Transverse colon (tissue), 4 donors: ENCODE results near the gene UQCC2. TPM values are rescaled to one million over a fixed set of nuclear protein-coding genes. Genes with fewer than 3 reads are reported as not detected.

ENCODE experiments used
- DNase-seq: peaks from one replicate; pipeline ENCODE4 v3.0.0-alpha.2; 2019
- H3K27ac ChIP-seq, 4 donors: fragments of 200-600 bp; sonication (generic); 2 replicates each; pipeline ENCODE4 v1.5.1; 2016 to 2018; ENCODE audit warnings: inconsistent platforms in 4 of 4
- H3K27me3 ChIP-seq: fragments of 200-600 bp; sonication (generic); 2 replicates; pipeline ENCODE4 v1.5.1; 2017; ENCODE audit warnings: inconsistent platforms
- H3K36me3 ChIP-seq, 4 donors: fragments of 200-600 bp; sonication (generic); 2 replicates each; pipeline ENCODE4 v1.5.1; 2017 to 2019; ENCODE audit warnings: inconsistent platforms in 4 of 4
- H3K4me1 ChIP-seq, 4 donors: fragments of 200-600 bp; sonication (generic); 2 replicates each; pipeline ENCODE4 v1.5.1; 2017 to 2020; ENCODE audit warnings: inconsistent platforms in 4 of 4
- H3K4me3 ChIP-seq, 4 donors: fragments of 200-600 bp; sonication (generic); 1 replicate in 1 of 4; 2 replicates in 3 of 4; pipeline versions ENCODE4 v1.5.1 to v1.6.1; 2017 to 2019; ENCODE audit warnings: inconsistent platforms in 4 of 4
- H3K9me3 ChIP-seq, 2 donors: fragments of 200-600 bp; sonication (generic); 2 replicates each; pipeline ENCODE4 v1.5.1; 2017 to 2019; ENCODE audit warnings: inconsistent platforms in 2 of 2
- EP300 ChIP-seq: sonication (generic); formaldehyde crosslinking; IDR thresholded peaks from one replicate; pipeline ENCODE4 v1.6.1; 2017; ENCODE audit warnings: antibody characterized with exemption, low read depth
- POLR2A ChIP-seq: fragments of 450-650 bp; IDR thresholded peaks from one replicate; pipeline ENCODE4 v1.6.1; 2016; ENCODE audit warnings: antibody characterized with exemption, mild to moderate bottlenecking, moderate library complexity
- POLR2AphosphoS5 ChIP-seq, 3 donors: sonication (generic); formaldehyde crosslinking; IDR thresholded peaks; one replicate each; pipeline ENCODE4 v1.6.1; 2016; ENCODE audit warnings: antibody characterized with exemption in 3 of 3
- WGBS, 2 donors: methylation state at CpG; one replicate each; pipeline ENCODE4 v1.1.5; 2018; ENCODE audit warnings: low coverage in 1 of 2; 5-methylcytosine and 5-hydroxymethylcytosine counted together
- in situ Hi-C, 4 donors: fragments of 200-750 bp; cut with MboI; loops; one replicate each; pipeline versions ENCODE4 v1.15.0 to v1.15.1; 2017; ENCODE audit warnings: low sequenced_read_pairs in 3 of 4, low pct_ligation_motif_present in 1 of 4, low pct_unique_long_range_greater_than_20kb in 1 of 4
- intact Hi-C: fragments of 100-400 bp; cut with DNase I; formaldehyde crosslinking; loops from one replicate; pipeline ENCODE4 v1.15.1; 2023; ENCODE audit warnings: low total_unique reads
- total RNA-seq, 4 donors: library from RNA; depleted of rRNA; stranded (reverse); fragments of >200 nt; gene quantifications; one replicate each; pipeline ENCODE4 v1.1.0, GENCODE V29; 2016
- TF ChIP-seq, protein P1 (sequence below), 5 experiments: fragments of 200-600 bp in 3 of 5; fragments of 450-650 bp in 2 of 5; sonication (generic) in 3 of 5; IDR thresholded peaks; 1 replicate in 2 of 5; 2 replicates in 3 of 5; pipeline ENCODE4 v1.5.1; 2016 to 2017; ENCODE audit warnings: antibody characterized with exemption in 5 of 5, inconsistent platforms in 3 of 5, mild to moderate bottlenecking in 2 of 5, moderate library complexity in 1 of 5

The UQCC2 gene
- total RNA-seq, 4 donors from 2014 or later = 2.8 to 17.6 (median 8.8) TPM

DNA sequence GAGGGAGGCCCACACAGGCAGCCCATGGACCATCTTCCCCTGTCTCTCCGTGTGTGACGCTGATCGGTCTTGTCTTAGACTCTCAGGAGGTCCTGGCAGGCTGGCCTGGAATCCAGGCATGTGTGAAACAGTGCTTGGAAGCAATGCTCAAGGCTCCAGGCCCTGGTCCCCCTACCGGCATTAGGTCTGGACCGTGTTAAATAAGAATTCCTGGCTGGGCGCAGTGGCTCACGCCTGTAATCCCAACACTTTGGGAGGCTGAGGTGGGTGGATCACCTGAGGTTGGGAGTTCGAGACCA is 22.2 kb upstream of the UQCC2 start:
- H3K4me3 ChIP-seq = no peak overlapping the region
- DNase-seq = no peak
- peaks cover 0 to 7% (median 0%) of the 10 kb centered on the region in 4 donors for H3K4me1 ChIP-seq
- intact Hi-C loops (no loop called here), in situ Hi-C loops (no loop called here)
- TF ChIP-seq, protein P1, sequence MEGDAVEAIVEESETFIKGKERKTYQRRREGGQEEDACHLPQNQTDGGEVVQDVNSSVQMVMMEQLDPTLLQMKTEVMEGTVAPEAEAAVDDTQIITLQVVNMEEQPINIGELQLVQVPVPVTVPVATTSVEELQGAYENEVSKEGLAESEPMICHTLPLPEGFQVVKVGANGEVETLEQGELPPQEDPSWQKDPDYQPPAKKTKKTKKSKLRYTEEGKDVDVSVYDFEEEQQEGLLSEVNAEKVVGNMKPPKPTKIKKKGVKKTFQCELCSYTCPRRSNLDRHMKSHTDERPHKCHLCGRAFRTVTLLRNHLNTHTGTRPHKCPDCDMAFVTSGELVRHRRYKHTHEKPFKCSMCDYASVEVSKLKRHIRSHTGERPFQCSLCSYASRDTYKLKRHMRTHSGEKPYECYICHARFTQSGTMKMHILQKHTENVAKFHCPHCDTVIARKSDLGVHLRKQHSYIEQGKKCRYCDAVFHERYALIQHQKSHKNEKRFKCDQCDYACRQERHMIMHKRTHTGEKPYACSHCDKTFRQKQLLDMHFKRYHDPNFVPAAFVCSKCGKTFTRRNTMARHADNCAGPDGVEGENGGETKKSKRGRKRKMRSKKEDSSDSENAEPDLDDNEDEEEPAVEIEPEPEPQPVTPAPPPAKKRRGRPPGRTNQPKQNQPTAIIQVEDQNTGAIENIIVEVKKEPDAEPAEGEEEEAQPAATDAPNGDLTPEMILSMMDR (IDR thresholded peaks at IDR 0.05) = no peak
- TF ChIP-seq EP300 (no peak), POLR2AphosphoS5 (IDR thresholded peaks at IDR 0.05) (no peak), POLR2A (no peak)
- no peaks in the 10 kb centered on the region for H3K36me3 ChIP-seq
- H3K27me3 ChIP-seq = no peaks in the 10 kb centered on the region
- no peak overlapping the region for H3K27ac ChIP-seq
- no peaks in the 10 kb centered on the region for H3K9me3 ChIP-seq
- 96% methylated on average over 8 of the region's 8 CpGs; no CpG with 5 or more reads in 1 of the 2 donors for WGBS, 2 donors

DNA sequence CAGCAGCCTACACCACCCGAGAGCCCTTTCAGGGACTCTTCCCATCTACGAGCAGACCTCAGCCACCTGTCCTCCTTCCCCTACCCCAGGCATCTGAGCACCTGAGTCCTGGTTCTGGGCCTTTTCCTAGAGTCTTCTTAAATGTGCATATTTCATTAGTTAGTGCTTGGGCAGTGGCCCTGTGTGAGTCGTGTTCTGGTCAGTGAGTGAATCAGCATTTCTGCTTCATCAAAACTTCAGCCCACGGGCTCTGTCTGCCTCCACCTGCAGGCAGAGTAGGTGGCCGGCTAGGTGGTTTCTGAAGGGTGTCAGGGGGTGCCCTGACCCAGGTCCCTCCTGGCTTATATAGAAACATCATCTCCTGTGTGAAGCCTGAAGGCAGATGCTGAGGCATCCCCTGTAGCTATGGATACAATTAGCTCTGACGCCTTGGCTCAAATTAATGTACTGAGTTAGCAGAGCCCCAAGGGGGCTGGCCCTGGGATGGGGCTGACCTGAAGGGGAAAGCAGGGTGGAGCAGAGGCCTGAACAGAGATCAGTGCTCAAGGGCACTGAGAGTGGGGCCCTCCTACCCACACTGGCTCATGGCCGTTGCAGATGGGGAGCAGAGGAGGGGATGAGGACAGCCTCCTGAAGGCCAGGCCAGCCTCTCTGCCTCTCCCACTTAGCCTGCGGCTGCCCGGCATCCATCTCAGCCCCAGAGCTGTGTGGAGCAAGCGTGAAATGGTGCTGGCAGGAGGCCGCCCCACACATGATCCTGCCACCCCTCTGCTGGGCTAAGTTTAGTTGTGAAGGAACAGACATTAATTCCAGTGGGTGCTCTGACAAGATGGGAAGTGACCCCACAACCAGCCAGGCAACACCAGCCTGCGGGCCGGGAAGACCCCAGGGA is 21.6 kb upstream of the UQCC2 start:
- intact Hi-C loops = no loop called here
- in situ Hi-C loops = no loop called here

DNA sequence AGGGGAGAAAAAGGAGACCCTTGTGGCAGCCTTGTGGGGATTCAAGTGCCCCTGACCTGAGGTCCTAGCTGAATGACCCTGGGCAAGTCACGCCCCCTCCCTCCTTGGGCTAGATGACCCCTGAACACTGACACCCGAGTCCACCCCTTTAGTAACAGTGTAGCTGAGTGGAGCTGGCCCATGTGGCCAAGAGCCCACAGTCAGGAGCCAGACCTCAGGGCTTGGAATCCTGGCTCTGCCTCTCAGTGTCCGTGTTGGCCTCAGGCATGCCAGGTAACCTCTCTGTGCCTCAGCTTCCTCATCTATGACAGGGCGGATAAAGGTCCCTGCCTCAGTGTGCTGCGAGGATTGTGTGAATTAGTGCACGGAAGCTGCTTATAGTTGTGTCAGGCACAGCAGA is 20.9 kb upstream of the UQCC2 start:
- Histone ChIP-seq H3K9me3 (no peaks in the 10 kb centered on the region), H3K36me3 (no peaks in the 10 kb centered on the region), H3K27ac (no peak overlapping the region), H3K4me3 (no peak overlapping the region), H3K4me1 (no peaks in the 10 kb centered on the region), H3K27me3 (no peaks in the 10 kb centered on the region)
- intact Hi-C loops = no loop called here
- in situ Hi-C loops = no loop called here
- DNase-seq = no peak
- TF ChIP-seq POLR2AphosphoS5 (IDR thresholded peaks at IDR 0.05) (no peak), POLR2A (no peak), EP300 (no peak)
- TF ChIP-seq, protein P1 (IDR thresholded peaks at IDR 0.05) = no peak
- WGBS, 2 donors = 90% methylated on average over 5 of the region's 6 CpGs; no CpG with 5 or more reads in 1 of the 2 donors

More for the DNA sequence above, 21.6 kb upstream of the UQCC2 start:
- DNase-seq = no peak
- Histone ChIP-seq H3K27me3 (no peaks in the 10 kb centered on the region), H3K9me3 (no peaks in the 10 kb centered on the region), H3K4me1 (peaks cover 0 to 1% (median 0%) of the 10 kb centered on the region in 4 donors), H3K36me3 (no peaks in the 10 kb centered on the region), H3K4me3 (no peak overlapping the region), H3K27ac (no peak overlapping the region)
- TF ChIP-seq, protein P1 (IDR thresholded peaks at IDR 0.05) = no peak
- TF ChIP-seq EP300 (no peak), POLR2A (no peak), POLR2AphosphoS5 (IDR thresholded peaks at IDR 0.05) (no peak)
- 60 to 82% methylated on average over 1 to 13 of the region's 13 CpGs for WGBS, 2 donors

DNA sequence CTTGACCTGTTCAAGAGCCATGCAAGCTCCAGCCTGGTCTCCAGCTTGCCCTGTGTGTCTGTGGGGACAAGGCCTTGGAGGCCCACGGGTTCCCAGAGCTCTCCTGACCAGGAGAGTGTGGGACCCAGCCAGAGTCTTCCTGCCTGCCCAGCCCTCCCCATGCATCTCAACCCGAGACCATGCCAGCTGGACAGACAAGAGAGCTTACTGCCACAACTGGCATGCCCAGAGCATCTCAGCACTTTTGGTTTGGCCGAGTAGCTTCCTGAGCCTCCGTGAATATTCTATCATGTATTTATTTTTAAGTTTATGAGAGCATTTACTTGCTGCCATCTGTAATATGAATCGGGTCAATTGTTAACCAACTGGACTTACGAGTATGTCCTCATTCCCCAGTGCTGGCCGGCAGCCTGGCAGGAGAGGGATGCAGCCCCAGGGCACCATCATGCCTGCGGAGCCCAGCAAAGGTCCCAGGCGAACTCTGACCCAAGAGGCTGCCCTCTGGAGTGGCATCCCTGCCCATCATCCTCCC is 20.3 kb upstream of the UQCC2 start:
- Histone ChIP-seq H3K27ac (no peak overlapping the region), H3K4me3 (no peak overlapping the region), H3K36me3 (no peaks in the 10 kb centered on the region), H3K27me3 (no peaks in the 10 kb centered on the region), H3K4me1 (no peaks in the 10 kb centered on the region), H3K9me3 (no peaks in the 10 kb centered on the region)
- TF ChIP-seq EP300 (no peak), POLR2AphosphoS5 (IDR thresholded peaks at IDR 0.05) (no peak), POLR2A (no peak)
- TF ChIP-seq, protein P1 (IDR thresholded peaks at IDR 0.05) = no peak
- 60 to 88% methylated on average over 1 to 9 of the region's 9 CpGs for WGBS, 2 donors
- intact Hi-C loops = no loop called here
- in situ Hi-C loops = no loop called here
- no peak for DNase-seq
